NCI-H1694 (cell line): ENCODE results near the gene SPATC1L.
"Not testable (repeated sequence)": the region's sequence is repeated elsewhere in the genome, so short reads cannot be mapped to it uniquely, and the experiment has no call there.

Source experiments
- DNase-seq: peaks from one replicate; lab custom pipeline; 2025; lab: John Stamatoyannopoulos, UW

SPATC1L gene

DNA sequence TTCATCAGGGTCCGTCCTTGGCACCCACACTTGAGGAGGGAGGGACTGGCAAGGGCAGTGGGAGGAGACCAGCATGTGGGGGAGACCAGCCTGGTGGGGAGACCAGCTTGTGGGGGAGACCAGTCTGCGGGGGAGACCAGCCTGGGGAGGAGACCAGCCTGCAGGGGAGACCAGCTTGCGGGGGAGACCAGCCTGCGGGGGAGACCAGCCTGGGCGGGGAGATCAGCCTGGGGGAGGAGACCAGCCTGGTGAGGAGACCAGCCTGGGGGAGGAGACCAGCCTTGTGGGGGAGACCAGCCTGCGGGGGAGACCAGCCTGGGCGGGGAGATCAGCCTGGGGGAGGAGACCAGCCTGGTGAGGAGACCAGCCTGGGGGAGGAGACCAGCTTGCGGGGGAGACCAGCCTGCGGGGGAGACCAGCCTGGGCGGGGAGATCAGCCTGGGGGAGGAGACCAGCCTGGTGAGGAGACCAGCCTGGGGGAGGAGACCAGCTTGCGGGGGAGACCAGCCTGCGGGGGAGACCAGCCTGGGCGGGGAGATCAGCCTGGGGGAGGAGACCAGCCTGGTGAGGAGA, 836 bp downstream of the SPATC1L start:
- not testable (repeated sequence) for DNase-seq

DNA sequence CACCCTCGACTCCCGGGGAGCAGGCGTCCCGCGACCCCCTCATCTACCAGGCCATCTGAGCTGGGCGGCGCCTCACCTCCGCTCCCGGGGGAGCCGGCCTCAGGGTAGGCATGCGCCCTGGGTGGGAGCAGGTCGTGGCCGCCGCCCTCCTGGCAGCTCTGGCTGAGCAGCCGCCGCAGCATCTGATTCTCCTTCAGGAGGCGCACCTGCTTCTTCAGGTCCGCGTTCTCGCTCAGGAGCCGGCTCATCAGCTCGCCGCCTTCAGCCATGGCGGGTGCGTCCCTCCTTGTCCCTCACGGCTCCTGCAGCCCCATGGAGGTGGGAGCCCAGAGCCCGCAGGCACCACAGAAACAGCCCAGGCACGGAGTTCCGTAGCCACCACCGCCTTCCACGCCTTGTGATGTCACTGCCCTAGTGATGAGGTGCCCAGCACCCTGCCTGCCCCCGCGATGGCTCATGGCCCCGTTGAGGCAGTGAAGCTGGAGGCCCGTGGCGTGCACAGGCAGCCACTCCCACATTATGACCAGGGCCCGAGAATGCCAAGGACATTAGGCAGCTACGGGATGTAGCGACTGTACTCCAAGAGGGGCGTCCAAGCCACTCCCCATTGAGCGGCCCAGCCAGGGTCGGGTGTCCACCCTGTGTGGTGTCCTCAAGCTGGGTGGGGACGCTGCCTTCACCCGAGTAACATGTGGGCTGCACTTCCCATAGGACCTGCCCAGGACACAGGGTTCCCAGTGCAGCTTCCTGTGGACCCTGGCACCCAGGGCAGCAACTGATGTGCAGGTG, 1.5 kb downstream of the SPATC1L start:
- DNase-seq = no peak

DNA sequence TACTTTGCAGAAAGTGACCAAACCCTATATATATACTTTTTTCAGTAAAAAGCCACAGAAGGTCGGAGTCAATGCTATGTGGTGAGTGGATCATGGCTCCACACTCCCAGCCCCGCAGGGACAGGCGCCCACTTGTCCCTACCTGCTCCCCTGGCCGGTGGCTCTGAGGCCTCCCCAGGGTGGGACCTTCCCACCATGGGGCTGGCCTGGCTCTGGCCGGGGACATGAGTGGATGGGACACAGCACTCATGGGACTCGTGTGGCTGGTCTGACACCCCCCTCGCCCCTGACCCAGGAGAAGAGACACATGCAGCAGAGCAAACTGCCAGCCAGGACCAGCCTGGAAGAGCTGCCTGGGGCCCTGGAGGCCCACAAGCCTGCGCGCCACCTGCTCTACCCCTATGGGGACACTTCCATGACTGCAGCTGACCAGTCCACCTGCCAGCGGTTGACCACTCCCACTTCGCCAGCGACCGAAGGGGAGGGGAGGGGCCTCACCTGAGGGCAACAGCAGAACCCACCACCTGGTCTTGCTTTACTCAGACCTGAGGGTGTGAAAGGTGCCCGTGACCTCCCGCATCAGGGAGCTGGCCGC, 2.2 kb downstream of the SPATC1L start:
- DNase-seq = no peak

DNA sequence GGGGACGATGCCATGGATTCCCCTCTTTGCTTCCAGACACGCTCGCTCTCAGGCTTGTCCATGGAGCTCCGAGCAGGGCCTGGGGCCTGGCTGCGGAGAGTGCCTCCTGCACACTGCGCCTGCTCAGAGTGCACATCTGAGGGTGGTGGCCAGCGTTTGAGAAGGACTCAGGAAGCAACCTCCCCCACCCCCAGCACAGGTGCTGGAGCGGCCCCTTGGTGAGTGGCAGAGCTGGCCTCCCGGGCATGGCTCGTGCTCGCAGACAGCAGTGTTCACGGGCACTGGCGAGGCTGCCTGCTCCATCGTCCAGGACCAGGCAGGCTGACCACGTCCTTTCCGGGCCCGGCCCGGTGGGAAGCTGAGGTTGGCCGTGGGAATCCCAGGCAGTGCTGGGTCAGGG, 2.8 kb downstream of the SPATC1L start:
- no peak for DNase-seq

DNA sequence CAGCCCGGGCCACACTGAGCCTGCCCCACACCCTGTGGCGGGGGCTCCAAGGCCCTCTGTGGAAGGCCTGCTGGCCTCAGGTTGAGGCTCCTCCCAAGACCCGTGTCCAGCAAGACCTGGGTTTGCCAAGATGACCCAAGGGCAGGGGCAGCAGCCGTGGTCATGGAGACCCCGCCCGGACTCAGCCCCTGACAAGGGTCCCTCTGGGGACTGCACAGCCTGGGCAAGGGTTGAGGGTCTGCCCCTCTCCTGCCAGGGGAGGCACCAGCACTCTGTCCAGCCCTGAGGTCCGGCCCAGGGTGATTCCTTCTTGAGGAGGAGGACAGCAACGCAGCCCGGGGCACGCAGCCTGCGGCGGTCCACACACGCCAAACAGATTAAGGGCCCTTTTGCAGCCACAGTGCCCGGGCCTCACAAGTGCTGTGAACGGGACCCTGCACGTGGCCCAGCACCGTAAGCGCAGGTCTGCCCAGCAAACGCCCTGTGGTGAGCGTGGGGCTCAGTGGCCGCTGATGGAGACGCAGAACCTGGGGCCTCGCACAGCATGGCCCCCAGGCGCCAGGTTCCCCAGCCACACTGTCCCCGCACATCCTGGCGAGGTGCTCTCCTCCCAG, 3.4 kb downstream of the SPATC1L start:
- no peak for DNase-seq

DNA sequence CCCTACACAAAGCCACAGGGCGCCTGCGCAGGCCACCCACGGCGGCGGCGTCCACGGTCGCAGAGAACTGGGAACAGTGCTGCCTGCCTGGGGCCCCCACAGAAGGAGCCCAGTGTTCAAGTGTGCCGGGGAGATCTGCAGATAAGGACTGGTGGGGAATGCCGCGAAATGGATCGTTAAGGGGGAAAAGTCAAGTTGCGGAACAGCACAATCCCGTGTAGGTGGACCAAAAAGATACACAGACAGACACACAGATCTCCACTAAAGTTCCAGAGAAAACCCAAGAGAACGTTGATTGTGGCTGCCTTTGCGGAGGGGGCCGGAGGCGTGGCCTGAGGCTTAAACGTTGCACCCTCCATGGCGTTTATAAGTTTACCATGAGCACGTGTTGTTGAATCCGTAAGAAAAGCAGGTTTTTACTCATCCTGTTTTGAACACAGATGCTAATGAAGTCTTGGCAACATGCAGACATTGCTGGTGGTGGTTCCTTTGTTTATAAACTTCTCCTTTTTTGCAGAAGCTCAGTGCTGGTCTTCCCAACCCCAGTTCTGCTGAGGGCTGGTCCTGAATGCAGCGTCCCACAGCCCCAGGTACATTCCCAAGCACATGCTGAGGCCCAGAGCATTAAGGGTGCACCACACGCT, 4.1 kb downstream of the SPATC1L start:
- no peak for DNase-seq

DNA sequence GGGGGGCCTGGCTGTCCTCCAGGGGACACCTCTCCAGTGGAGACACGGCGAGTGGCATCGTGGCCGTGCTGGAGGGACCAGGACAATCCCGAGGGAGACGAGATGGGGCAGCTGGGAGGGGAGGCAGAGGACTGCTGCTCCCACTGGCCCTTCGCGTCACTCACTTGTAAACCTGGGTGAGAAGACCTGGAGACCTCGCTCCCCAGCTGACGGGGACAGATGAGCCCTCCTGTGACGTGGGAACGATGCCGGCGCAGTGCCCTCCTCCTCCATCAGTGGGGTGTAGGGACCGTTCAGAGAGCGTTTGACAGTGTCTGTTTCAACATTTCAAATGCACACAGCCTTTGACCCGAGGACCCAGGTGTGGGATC, 4.6 kb downstream of the SPATC1L start:
- DNase-seq = no peak

DNA sequence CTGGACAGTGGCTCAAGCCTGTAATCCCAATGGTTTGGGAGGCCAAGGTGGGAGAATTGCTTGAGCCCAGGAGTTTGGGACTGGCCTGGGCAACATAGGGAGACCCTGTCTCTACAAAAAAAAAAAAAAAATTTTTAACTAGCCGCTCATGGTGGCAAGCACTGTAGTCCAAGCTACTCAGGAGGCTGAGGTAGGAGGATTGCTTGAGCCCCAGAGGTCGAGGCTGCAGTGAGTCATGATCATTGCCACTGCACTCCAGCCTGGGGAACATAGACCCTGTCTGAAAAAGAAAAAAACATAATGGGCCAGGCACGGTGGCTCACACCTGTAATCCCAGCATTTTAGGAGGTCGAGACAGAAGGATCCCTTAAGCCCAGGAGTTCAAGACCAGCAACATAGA, 5.3 kb downstream of the SPATC1L start:
- no peak for DNase-seq

DNA sequence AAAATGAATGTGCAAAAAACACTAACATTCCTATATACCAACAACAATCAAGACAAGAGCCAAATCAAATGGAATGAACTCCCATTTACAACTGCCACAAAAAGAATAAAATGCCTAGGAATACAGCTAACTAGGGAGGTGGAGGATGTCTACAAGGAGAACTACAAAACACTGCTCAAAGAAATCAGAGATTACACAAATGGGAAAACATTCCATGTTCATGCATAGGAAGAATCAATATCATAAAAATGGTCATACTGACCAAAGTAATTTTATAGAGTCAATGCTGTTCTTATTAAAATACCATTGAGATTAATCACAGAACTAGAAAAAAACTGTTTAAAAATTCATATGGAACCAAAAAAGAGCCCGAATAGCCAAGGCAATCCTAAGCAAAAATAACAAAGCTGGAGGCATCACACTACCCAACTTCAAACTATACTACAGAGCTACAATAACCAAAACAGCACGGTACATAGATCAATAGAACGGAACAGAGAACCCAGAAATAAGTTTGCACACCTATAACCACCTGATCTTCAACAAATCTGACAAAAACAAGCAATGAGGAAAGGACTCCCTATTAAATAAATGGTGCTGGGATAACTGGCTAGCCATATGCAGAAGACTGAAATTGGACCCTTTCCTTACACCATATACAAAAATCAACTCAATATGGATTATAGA, 7.7 kb downstream of the SPATC1L start:
- not testable (repeated sequence) for DNase-seq

DNA sequence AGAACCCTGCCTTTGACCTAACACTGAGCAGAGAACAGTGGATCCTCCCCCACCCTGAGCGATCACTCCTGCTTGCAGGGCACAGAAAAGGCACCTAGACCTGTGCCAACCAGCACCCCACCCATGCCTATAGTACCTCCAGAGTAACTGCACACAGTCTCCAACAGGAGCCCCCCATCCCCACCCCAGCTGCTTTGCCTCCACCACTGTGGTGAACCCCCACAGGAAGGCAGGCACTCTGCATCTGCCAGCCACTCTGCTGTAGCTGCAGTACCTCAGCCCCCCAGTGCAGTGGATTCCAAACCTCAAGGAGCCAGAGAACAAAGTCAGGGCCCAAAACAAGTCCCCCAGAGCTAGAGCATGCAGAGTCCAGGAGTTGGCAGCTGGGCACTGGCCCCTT, 10.7 kb downstream of the SPATC1L start:
- no peak for DNase-seq

DNA sequence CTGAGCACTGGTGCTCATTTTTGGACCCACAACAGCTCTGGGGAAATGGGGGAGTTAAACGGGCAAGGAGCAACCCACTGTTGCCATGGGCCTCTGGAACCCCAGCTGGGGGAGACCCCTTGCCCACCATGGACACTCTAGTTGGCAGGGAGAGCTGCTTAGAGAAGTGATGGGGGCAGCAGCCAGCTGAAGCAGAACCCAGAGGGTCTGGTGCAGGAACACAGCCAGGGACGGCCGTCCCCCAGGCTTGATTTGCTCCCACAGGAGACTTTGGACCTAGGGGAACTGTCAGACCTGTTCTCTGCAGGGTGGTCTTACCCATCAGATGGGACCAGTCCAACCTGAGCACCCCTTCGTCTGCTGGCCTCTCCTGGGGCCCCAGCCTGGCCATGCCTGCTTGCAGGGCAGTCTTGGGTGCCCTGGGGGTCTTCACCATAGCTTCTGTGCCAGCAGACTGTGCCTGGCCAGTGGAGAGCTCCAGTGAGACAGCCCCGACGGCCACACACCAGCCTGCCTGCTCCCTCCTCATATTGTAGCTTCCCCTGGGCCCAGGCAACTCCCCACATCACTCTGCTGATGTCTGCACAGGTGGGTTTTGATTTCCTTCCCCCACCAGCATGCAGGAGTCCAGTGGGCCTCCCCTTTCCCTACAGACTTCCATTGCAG, 11.3 kb downstream of the SPATC1L start:
- no peak for DNase-seq

DNA sequence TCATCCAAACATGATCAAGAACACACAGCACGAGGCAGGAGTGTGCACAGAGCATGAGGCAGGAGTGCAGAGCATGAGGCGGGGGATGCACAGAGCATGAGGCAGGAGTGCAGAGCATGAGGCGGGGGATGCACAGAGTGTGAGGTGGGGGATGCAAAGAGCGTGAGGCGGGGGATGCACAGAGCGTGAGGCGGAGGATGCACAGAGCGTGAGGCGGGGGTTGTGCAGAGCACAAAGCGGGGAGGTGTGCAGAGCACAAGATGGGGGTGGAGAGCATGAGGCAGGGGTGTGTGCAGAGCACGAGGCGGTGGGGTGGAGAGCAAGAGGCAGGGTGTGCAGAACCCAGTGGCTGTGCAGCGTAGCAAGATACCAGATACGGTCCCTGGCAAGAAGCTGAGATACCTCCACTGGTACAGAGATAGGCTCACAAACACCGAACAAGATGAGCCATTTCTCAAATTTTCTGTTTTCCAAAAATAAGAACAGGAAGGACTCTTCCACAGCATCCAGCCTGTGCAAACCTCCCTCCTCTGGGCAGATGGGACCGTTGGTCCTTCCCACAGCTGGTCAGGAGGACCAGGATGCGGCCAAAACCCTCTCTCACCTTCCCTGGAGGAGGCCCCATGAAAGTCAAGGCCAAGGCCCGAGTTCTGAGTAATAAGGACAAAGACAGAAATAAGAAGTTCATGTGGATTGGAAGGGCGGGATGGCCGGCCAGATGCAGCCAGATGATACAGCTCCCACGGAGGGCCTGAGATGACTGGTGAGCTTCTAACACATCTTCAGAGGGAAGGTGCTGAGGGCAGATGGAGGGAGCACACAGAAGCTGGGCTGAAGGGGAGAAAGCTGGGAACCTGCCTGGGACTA, 12.0 kb downstream of the SPATC1L start:
- DNase-seq = no peak

DNA sequence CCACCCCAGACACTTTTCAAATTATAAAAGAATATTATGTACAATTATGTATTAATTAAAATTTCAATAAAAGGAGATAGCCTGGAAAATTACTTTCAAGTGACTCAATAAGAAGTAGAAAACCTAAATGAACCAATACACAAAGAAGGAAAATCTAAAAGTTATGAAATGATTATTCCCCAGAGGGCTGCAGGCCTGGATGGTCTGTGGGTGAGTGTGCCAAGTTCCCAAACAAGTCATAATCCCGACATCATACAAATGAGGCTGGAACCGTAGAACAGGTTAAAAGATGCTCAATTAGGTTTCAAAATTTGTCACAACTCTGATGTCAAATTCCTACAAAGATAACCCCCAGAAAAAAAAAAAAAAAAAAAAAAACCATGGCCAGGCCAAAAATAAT, 12.7 kb downstream of the SPATC1L start:
- no peak for DNase-seq

DNA sequence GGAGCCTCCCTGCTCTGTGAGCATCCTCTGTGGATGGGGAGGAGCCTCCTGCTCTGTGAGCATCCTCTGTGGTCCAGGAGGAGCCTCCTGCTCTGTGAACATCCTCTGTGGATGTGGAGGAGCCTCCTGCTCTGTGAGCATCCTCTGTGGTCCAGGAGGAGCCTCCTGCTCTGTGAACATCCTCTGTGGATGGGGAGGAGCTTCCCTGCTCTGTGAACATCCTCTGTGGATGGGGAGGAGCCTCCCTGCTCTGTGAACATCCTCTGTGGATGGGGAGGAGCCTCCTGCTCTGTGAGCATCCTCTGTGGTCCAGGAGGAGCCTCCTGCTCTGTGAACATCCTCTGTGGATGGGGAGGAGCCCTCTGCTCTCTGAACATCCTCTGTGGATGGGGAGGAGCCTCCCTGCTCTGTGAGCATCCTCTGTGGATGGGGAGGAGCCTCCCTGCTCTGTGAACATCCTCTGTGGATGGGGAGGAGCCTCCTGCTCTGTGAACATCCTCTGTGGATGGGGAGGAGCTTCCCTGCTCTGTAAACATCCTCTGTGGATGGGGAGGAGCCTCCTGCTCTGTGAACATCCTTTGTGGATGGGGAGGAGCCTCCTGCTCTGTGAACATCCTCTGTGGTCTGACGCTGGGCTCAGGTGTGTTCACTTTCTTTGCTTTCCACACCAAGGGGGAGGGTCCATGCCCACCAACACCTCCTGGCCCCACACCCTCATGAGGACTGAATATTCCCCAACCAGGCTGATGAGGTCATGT, 13.6 kb downstream of the SPATC1L start:
- not testable (repeated sequence) for DNase-seq

DNA sequence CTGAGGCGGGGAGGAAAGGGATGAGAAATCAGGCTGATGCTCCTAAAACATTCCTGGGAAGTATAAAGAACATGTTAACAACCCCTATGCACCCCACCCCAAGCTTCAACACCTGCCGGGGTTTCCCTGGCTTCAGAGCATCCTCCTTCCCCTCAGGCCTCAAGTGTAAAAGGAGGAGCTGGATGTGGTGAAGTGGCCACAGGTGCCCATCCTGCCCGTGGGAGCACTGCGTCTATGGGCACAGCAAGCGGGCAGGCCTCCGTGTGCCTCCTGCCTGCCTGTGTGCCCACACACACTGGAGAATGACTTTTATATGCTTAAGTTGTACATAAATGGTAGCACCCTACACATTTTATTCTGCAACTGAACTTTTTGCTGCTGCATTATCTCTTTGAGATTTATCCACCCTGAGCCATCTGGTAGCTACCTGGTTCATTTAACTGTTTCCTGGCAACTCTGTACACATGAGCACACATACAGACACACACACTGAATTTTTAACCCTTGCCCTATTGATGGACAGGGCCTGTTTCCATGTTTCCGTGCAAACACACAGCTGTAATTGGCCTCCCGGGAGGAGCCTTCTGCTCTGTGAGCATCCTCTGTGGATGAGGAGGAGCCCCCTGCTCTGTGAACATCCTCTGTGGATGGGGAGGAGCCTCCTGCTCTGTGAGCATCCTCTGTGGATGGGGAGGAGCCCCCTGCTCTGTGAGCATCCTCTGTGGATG, 15.4 kb downstream of the SPATC1L start:
- peak; percentile 92 for DNase-seq

DNA sequence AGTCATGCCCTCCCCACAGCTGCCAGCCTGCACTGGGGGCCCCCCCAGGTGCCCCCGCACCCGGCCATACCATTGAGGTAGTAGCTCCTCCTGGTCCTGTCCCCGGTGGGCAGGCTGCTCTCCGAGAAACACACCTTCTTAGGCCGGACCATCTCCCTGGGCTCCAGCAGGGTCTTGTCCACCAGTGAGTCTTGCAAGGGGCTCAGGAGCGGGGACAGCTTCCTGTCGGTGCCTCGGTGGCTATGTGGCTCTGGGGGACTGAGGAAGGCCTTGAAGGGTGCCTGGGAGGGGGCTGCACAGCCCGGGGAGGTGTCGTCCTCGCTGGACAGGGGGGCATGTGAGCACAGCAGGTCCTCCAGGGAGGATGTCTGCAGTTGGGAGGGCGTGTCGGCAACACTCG, 16.0 kb downstream of the SPATC1L start:
- DNase-seq = no peak

DNA sequence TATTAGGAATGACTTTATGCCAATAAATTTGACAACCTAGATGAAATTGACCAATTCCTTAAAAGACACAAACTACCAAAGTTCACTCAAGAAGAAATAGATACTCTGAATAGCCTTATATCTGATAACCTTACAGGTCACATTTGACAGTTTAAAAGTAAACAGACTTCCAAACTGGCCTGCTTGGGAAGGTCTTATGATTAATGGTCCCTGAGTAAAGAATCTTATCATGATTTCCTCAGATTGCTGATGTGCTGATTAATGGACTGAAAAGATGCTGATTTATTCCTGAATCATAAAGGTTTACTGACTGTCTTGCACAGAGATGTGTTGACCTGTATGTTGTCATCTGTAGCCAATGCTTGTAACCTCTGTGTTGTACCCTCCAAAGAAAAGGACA, 19.2 kb downstream of the SPATC1L start:
- no peak for DNase-seq

DNA sequence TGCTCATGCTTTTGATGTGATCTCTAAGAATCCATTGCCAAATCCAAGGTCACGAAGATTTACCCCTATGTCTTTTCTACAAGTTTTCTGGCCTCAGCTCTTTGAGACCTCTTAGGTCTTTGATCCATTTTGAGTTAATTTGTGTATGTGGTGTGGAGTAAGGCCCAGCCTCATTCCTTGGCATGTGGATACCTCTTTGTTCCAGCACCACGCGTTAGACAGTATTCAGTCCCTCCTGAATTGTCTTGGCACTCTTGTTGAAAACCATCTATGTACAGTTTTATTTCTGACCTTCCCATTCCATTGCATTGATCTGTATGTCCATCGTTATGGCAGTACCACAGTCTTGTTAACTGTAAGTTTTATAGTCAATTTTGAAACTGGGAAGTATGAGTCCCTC, 20.9 kb downstream of the SPATC1L start:
- DNase-seq = no peak
